GM12891 (cell line): ENCODE data around the gene YIPF6.
"Not testable (repeated sequence)": the region's sequence is repeated elsewhere in the genome, so short reads cannot be mapped to it uniquely, and the experiment has no call there.

Experiments
- DNase-seq: peaks from one replicate; pipeline ENCODE4 v3.0.0; 2011; ENCODE audit warnings: low spot score; ENCODE audit not compliant: insufficient read length
- FAIRE-seq: peaks from 2 replicates; lab custom pipeline; 2011; peaks lifted over from hg19 to GRCh38; lab: Jason Lieb, UNC
- PAX5 ChIP-seq: IDR thresholded peaks from 2 replicates; pipeline ENCODE4 v1.6.1; 2011; ENCODE audit warnings: low read length, moderate library complexity, mild to moderate bottlenecking; ENCODE audit not compliant: insufficient read depth, severe bottlenecking
- POLR2A ChIP-seq: IDR thresholded peaks from 2 replicates; pipeline ENCODE4 v1.6.1; 2011; ENCODE audit warnings: low read depth, low read length, control low read depth
- POLR2AphosphoS5 ChIP-seq: IDR thresholded peaks from 2 replicates; pipeline ENCODE4 v1.6.1; 2011; ENCODE audit warnings: low read depth, low read length, control low read depth
- POU2F2 ChIP-seq: IDR thresholded peaks from 2 replicates; pipeline ENCODE4 v1.6.1; 2011; ENCODE audit warnings: low read depth, mild to moderate bottlenecking, control low read depth, low read length, moderate library complexity
- SPI1 ChIP-seq: IDR thresholded peaks from 2 replicates; pipeline ENCODE4 v1.6.1; 2011; ENCODE audit warnings: low read depth, low read length, control low read depth
- TAF1 ChIP-seq: IDR thresholded peaks from 2 replicates; pipeline ENCODE4 v1.6.1; 2011; ENCODE audit warnings: low read depth, low read length, control low read depth

Gene YIPF6

GRCh38 chrX:68503836-68504636 is 5.2 kb downstream of the YIPF6 start:
- DNase-seq (no peak), FAIRE-seq (no peak)
- TF ChIP-seq POLR2AphosphoS5 (no peak), TAF1 (no peak), SPI1 (no peak), POLR2A (no peak), PAX5 (no peak), POU2F2 (no peak)

- no peak for DNase-seq
- TF ChIP-seq PAX5 (no peak), POU2F2 (no peak), TAF1 (no peak), POLR2AphosphoS5 (no peak), POLR2A (no peak), SPI1 (no peak)
- no peak for FAIRE-seq
Measured at GRCh38 chrX:68506649-68507048, 7.8 kb downstream of the YIPF6 start.

GRCh38 chrX:68508799-68509198 is 9.9 kb downstream of the YIPF6 start:
- no peak for FAIRE-seq
- DNase-seq: no peak
- no peak for TF ChIP-seq PAX5
- TF ChIP-seq POU2F2: no peak
- TF ChIP-seq SPI1: no peak
- TF ChIP-seq POLR2AphosphoS5: no peak

GRCh38 chrX:68511255-68511654 is 12.4 kb downstream of the YIPF6 start:
- no peak for FAIRE-seq

GRCh38 chrX:68524680-68525079 is 25.8 kb downstream of the YIPF6 start:
- not testable (repeated sequence) for FAIRE-seq, DNase-seq

More at GRCh38 chrX:68511255-68511654, 12.4 kb downstream of the YIPF6 start:
- TF ChIP-seq POU2F2 (no peak), POLR2AphosphoS5 (no peak), TAF1 (no peak), SPI1 (no peak), POLR2A (no peak), PAX5 (no peak)
- DNase-seq: peak; percentile 11

GRCh38 chrX:68532831-68533533 is 34.1 kb downstream of the YIPF6 start:
- no peak for FAIRE-seq
- TF ChIP-seq PAX5 (no peak), POU2F2 (no peak), POLR2AphosphoS5 (no peak), POLR2A (no peak), SPI1 (no peak), TAF1 (no peak)
- DNase-seq: no peak

- no peak for DNase-seq
- TF ChIP-seq POLR2AphosphoS5 (no peak), TAF1 (no peak), POU2F2 (no peak), POLR2A (no peak), PAX5 (no peak), SPI1 (no peak)
- no peak for FAIRE-seq
Measured at GRCh38 chrX:68533656-68534055, 34.8 kb downstream of the YIPF6 start.

GRCh38 chrX:68534691-68535090 is 35.8 kb downstream of the YIPF6 start:
- FAIRE-seq: no peak
- no peak for DNase-seq
- TF ChIP-seq POLR2AphosphoS5: no peak
- no peak for TF ChIP-seq TAF1
- TF ChIP-seq SPI1: no peak
- TF ChIP-seq PAX5: no peak
- TF ChIP-seq POU2F2: no peak
- no peak for TF ChIP-seq POLR2A

GRCh38 chrX:68536429-68536828 is 37.6 kb downstream of the YIPF6 start:
- no peak for TF ChIP-seq SPI1
- no peak for TF ChIP-seq PAX5
- TF ChIP-seq POU2F2: no peak
- no peak for TF ChIP-seq TAF1
- TF ChIP-seq POLR2A: no peak
- no peak for TF ChIP-seq POLR2AphosphoS5
- no peak for FAIRE-seq
- DNase-seq: no peak

- DNase-seq: no peak
- FAIRE-seq: no peak
- TF ChIP-seq POLR2A: no peak
- no peak for TF ChIP-seq PAX5
- TF ChIP-seq POU2F2: no peak
- no peak for TF ChIP-seq TAF1
- no peak for TF ChIP-seq SPI1
- no peak for TF ChIP-seq POLR2AphosphoS5
Measured at GRCh38 chrX:68536884-68537283, 38.0 kb downstream of the YIPF6 start.
